Measurements from ENCODE around the gene KCNK7.

- TF ChIP-seq, protein P1, sequence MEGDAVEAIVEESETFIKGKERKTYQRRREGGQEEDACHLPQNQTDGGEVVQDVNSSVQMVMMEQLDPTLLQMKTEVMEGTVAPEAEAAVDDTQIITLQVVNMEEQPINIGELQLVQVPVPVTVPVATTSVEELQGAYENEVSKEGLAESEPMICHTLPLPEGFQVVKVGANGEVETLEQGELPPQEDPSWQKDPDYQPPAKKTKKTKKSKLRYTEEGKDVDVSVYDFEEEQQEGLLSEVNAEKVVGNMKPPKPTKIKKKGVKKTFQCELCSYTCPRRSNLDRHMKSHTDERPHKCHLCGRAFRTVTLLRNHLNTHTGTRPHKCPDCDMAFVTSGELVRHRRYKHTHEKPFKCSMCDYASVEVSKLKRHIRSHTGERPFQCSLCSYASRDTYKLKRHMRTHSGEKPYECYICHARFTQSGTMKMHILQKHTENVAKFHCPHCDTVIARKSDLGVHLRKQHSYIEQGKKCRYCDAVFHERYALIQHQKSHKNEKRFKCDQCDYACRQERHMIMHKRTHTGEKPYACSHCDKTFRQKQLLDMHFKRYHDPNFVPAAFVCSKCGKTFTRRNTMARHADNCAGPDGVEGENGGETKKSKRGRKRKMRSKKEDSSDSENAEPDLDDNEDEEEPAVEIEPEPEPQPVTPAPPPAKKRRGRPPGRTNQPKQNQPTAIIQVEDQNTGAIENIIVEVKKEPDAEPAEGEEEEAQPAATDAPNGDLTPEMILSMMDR (IDR thresholded peaks at IDR 0.05) = no peak
- TF ChIP-seq POLR2A (IDR thresholded peaks at IDR 0.05) = no peak
Observed at GRCh38 chr11:65644837-65645236, 49.2 kb upstream of the KCNK7 start.
